Measurements from ENCODE around the gene VWA8.
A peak's percentile ranks its signal among the peaks of the same experiment; 100 is the strongest.

The VWA8 gene

GRCh38 chr13:41854758-41855157 lies 106.2 kb downstream of the VWA8 start:
- no peak overlapping the region for H3K4me3 ChIP-seq (ENCODE audit: low read depth, low read length)
- TF ChIP-seq MAX (IDR thresholded peaks at IDR 0.05; ENCODE audit: low read depth, low read length) (no peak), CTCF (IDR thresholded peaks at IDR 0.05; ENCODE audit: low read depth, low read length) (no peak), POLR2A (IDR thresholded peaks at IDR 0.05; ENCODE audit: extremely low read depth, insufficient read length) (no peak), MYC (IDR thresholded peaks at IDR 0.05; ENCODE audit: low read depth, low read length) (no peak)
- no peak for DNase-seq (ENCODE audit: low read depth)

GRCh38 chr13:41851351-41851750 lies 109.6 kb downstream of the VWA8 start:
- peak; percentile 8 for DNase-seq (ENCODE audit: low read depth)
- no peak overlapping the region for H3K4me3 ChIP-seq (ENCODE audit: low read depth, low read length)
- TF ChIP-seq MAX (IDR thresholded peaks at IDR 0.05; ENCODE audit: low read depth, low read length) (no peak), MYC (IDR thresholded peaks at IDR 0.05; ENCODE audit: low read depth, low read length) (no peak), CTCF (IDR thresholded peaks at IDR 0.05; ENCODE audit: low read depth, low read length) (no peak)

- no peak for DNase-seq (ENCODE audit: low read depth)
- H3K4me3 ChIP-seq (ENCODE audit: low read depth, low read length) = no peak overlapping the region
- TF ChIP-seq CTCF (IDR thresholded peaks at IDR 0.05; ENCODE audit: low read depth, low read length) (no peak), POLR2A (IDR thresholded peaks at IDR 0.05; ENCODE audit: extremely low read depth, insufficient read length) (no peak), MYC (IDR thresholded peaks at IDR 0.05; ENCODE audit: low read depth, low read length) (no peak), MAX (IDR thresholded peaks at IDR 0.05; ENCODE audit: low read depth, low read length) (no peak)
These were observed 112.3 kb downstream of the VWA8 start for GRCh38 chr13:41848435-41849255.

- DNase-seq (ENCODE audit: low read depth) = no peak
- no peak for TF ChIP-seq MAX (IDR thresholded peaks at IDR 0.05; ENCODE audit: low read depth, low read length)
- TF ChIP-seq POLR2A (IDR thresholded peaks at IDR 0.05; ENCODE audit: extremely low read depth, insufficient read length) = no peak
- no peak for TF ChIP-seq CTCF (IDR thresholded peaks at IDR 0.05; ENCODE audit: low read depth, low read length)
- TF ChIP-seq MYC (IDR thresholded peaks at IDR 0.05; ENCODE audit: low read depth, low read length) = no peak
- no peak overlapping the region for H3K4me3 ChIP-seq (ENCODE audit: low read depth, low read length)
These were observed 113.7 kb downstream of the VWA8 start for GRCh38 chr13:41847216-41847615.

- peak; percentile 76 for DNase-seq (ENCODE audit: low read depth)
- no peak for TF ChIP-seq MAX (IDR thresholded peaks at IDR 0.05; ENCODE audit: low read depth, low read length)
- no peak for TF ChIP-seq CTCF (IDR thresholded peaks at IDR 0.05; ENCODE audit: low read depth, low read length)
- no peak for TF ChIP-seq POLR2A (IDR thresholded peaks at IDR 0.05; ENCODE audit: extremely low read depth, insufficient read length)
- TF ChIP-seq MYC (IDR thresholded peaks at IDR 0.05; ENCODE audit: low read depth, low read length) = no peak
- no peak overlapping the region for H3K4me3 ChIP-seq (ENCODE audit: low read depth, low read length)
These were observed 118.8 kb downstream of the VWA8 start for GRCh38 chr13:41842036-41842620.

All from NB4 (cell line).